OCI-LY3 (cell line): ENCODE measurements around the gene CASK.

Experiments used
- CTCF ChIP-seq: fragments of 200-600, 300-600 bp; sonication (generic); IDR thresholded peaks from 2 replicates; pipeline ENCODE4 v1.5.1; 2014; ENCODE audit warnings: antibody characterized with exemption, low read length, low read depth
- EZH2phosphoT487 ChIP-seq: fragments of 200-600 bp; shearing (Covaris generic); IDR thresholded peaks from 2 replicates; pipeline ENCODE4 v1.6.1; 2018; ENCODE audit warnings: antibody characterized with exemption, mixed run types, low read depth

GRCh38 chrX:41890026-41890423 lies 33.3 kb downstream of the CASK start:
- TF ChIP-seq EZH2phosphoT487 (no peak), CTCF (no peak)
